GM21786 (cell line): ENCODE measurements around the gene XYLT1.
"Not testable (repeated sequence)": the region's sequence is repeated elsewhere in the genome, so short reads cannot be mapped to it uniquely, and the experiment has no call there.

Experiments
- ATAC-seq: cut with Tn5 transposase; IDR thresholded peaks from one replicate; pipeline ENCODE4 v1.9.1; 2021; ENCODE audit not compliant: unreplicated experiment

XYLT1 gene

GRCh38 chr16:17313793-17314547 is 156.8 kb downstream of the XYLT1 start:
- no peak for ATAC-seq

GRCh38 chr16:17313085-17313611 is 157.6 kb downstream of the XYLT1 start:
- no peak for ATAC-seq

GRCh38 chr16:17312094-17312710 is 158.6 kb downstream of the XYLT1 start:
- no peak for ATAC-seq

- no peak for ATAC-seq
Measured at GRCh38 chr16:17311333-17312093, 159.2 kb downstream of the XYLT1 start.

- no peak for ATAC-seq
Measured at GRCh38 chr16:17309510-17309909, 161.2 kb downstream of the XYLT1 start.

- no peak for ATAC-seq
Measured at GRCh38 chr16:17308186-17308585, 162.6 kb downstream of the XYLT1 start.

- no peak for ATAC-seq
Measured at GRCh38 chr16:17307504-17307903, 163.3 kb downstream of the XYLT1 start.

- ATAC-seq: no peak
Measured at GRCh38 chr16:17306745-17307144, 164.0 kb downstream of the XYLT1 start.

- not testable (repeated sequence) for ATAC-seq
Measured at GRCh38 chr16:17306211-17306610, 164.5 kb downstream of the XYLT1 start.

GRCh38 chr16:17305694-17306093 is 165.1 kb downstream of the XYLT1 start:
- no peak for ATAC-seq

- no peak for ATAC-seq
Measured at GRCh38 chr16:17304491-17305119, 166.2 kb downstream of the XYLT1 start.

GRCh38 chr16:17304106-17304490 is 166.7 kb downstream of the XYLT1 start:
- ATAC-seq: no peak

GRCh38 chr16:17303101-17303500 is 167.7 kb downstream of the XYLT1 start:
- ATAC-seq: no peak

GRCh38 chr16:17302620-17303019 is 168.1 kb downstream of the XYLT1 start:
- no peak for ATAC-seq

- no peak for ATAC-seq
Measured at GRCh38 chr16:17302214-17302613, 168.5 kb downstream of the XYLT1 start.

- peak; percentile 85 for ATAC-seq
Measured at GRCh38 chr16:17301593-17302135, 169.1 kb downstream of the XYLT1 start.

- no peak for ATAC-seq
Measured at GRCh38 chr16:17301184-17301583, 169.6 kb downstream of the XYLT1 start.

- no peak for ATAC-seq
Measured at GRCh38 chr16:17299790-17300189, 171.0 kb downstream of the XYLT1 start.

- no peak for ATAC-seq
Measured at GRCh38 chr16:17298238-17298637, 172.5 kb downstream of the XYLT1 start.

- no peak for ATAC-seq
Measured at GRCh38 chr16:17296431-17296830, 174.3 kb downstream of the XYLT1 start.

- no peak for ATAC-seq
Measured at GRCh38 chr16:17295948-17296347, 174.8 kb downstream of the XYLT1 start.
